ENCODE measurements around the gene MAP3K20.
A peak's percentile ranks its signal among the peaks of the same experiment; 100 is the strongest.
"Not testable (repeated sequence)": the region's sequence is repeated elsewhere in the genome, so short reads cannot be mapped to it uniquely, and the experiment has no call there.

Gene MAP3K20

DNA sequence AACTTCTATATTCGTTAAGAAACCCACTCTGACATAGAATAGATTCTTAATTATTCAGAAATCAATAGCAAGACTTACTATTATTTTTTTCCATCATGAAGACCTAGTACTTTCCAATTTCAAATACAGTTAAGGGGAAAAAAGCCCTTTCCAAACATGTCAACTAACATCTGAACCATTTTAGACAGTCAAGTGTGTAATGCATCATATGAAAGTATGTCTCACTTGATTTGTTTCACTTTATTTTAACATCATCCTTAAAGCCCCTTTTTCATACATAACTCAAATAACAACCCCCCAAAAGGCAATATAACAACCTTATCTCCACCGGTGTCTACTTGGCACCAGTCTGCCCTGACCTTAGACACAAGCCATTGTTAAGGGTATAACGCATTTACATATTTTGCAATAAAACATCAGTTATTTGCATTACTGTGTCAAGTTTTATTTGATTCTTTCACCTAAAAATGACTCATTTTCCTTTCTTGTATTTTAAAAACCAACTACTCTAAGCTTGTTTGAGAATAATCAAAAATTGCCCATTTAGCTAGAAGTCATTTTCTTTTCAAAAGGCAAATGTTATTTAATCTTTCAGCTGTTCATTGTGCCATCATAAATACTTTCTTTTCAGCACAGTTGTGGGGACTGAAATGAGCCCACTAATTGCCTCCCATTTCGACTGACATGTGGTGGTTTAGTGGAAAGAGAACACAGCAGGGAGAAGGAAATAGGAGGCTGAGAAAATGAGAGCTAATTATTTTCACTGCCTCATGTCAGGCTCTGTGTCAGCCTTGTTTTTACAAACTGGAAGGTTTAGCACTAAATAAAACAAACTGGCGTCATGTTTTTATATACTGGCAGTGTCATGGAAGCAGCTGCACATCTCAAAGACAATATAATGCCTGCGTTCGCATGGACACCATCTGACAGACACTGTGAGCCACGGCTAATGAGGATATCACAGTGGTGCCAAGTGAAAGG, 174.3 kb downstream of the MAP3K20 start:
- H3K4me3 ChIP-seq = no peak overlapping the region
- peaks cover 0 to 75% (median 0%) of the 10 kb centered on the region in 11 experiments; a peak in 11 of 22 replicates for H3K36me3 ChIP-seq
- no peak overlapping the region for H3K4me2 ChIP-seq
- no peaks in the 10 kb centered on the region for H3K27me3 ChIP-seq
- no peak overlapping the region for H3K9ac ChIP-seq
- no peaks in the 10 kb centered on the region for H3K4me1 ChIP-seq
- no peaks in the 10 kb centered on the region for H3K9me3 ChIP-seq (replicated peaks in 1 of 11)
- no peaks in the 10 kb centered on the region for H4K20me1 ChIP-seq
- no peak for TF ChIP-seq Cebpa-rat (IDR thresholded peaks at IDR 0.05)
- no peak overlapping the region for H3K27ac ChIP-seq

DNA sequence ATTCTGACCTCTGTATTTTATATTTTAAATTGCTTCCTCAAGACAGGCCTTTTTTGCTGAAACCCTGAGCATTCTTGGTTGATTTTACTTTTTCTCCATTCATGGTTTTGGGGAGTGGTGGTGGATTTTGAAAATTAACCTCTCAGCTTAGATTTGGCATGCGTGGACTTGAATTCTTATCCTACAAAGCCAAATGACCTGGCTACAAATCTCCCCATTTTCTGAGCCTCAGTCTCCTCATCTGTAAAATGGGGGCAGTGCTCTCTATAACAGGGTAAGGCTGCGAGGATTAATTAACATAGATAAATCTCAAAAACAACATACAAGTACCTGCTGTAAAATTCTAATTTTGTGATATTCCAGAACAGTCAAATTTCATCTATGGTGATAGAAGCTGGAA, 175.6 kb downstream of the MAP3K20 start:
- H3K9me3 ChIP-seq (replicated peaks in 1 of 11) = no peaks in the 10 kb centered on the region
- no peaks in the 10 kb centered on the region for H4K20me1 ChIP-seq
- no peak overlapping the region for H3K9ac ChIP-seq
- no peak overlapping the region for H3K4me3 ChIP-seq
- no peak overlapping the region for H3K4me2 ChIP-seq
- peaks cover 0 to 66% (median 0%) of the 10 kb centered on the region in 11 experiments; a peak in 11 of 22 replicates for H3K36me3 ChIP-seq
- H3K27me3 ChIP-seq = no peaks in the 10 kb centered on the region
- H3K27ac ChIP-seq = no peak overlapping the region
- TF ChIP-seq Cebpa-rat (IDR thresholded peaks at IDR 0.05) = no peak
- H3K4me1 ChIP-seq = no peaks in the 10 kb centered on the region

DNA sequence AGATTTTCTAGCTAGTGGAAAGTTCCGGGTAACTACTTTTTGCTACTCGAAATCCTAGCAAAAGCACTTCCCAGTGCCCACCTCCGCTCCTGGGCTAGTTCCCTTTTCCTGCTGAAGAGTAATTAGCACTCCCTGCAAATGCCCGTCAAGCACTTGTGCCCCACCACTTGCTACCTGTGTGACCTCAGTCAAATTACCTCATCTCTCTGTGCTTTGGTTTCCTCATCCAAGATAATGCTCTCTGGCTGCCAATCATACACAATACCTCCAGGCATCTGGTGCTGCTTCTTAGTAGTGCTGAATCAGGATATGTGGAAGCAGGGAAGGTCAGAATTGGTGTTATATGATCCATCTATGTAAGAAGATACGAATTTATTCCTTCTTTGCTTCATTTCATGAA, 176.9 kb downstream of the MAP3K20 start:
- Histone ChIP-seq H3K4me2 (no peak overlapping the region), H3K4me1 (no peaks in the 10 kb centered on the region), H4K20me1 (no peaks in the 10 kb centered on the region), H3K36me3 (peaks cover 0 to 66% (median 0%) of the 10 kb centered on the region in 11 experiments; a peak in 10 of 22 replicates), H3K9ac (no peak overlapping the region), H3K27me3 (no peaks in the 10 kb centered on the region), H3K4me3 (no peak overlapping the region), H3K27ac (no peak overlapping the region), H3K9me3 (replicated peaks in 1 of 11) (no peaks in the 10 kb centered on the region)
- no peak for TF ChIP-seq Cebpa-rat (IDR thresholded peaks at IDR 0.05)

DNA sequence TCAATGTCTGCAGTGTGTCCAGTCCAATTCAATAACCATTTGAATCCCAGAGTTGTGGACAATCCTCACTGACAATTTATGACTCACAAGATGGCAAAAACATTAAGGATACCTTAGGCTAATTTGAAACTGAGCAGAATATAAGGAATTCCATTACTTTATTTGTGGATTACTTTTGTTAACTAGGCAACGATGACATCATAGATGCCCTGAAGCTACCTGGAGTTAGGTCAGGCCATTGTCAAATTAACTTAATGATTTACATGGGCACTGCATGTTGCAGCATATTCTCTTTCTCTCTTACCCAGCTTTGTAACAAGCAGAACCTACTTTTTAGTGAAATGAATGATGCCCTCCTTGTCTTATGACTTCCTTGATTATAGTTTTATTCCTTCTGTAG, 179.0 kb downstream of the MAP3K20 start:
- Histone ChIP-seq H3K27ac (no peak overlapping the region), H3K4me1 (no peaks in the 10 kb centered on the region), H3K36me3 (peaks cover 7 to 71% (median 11%) of the 10 kb centered on the region in 11 experiments; a peak in 20 of 22 replicates), H3K4me3 (no peak overlapping the region), H3K9ac (no peak overlapping the region), H3K4me2 (no peak overlapping the region), H4K20me1 (no peaks in the 10 kb centered on the region), H3K9me3 (replicated peaks in 1 of 11) (no peaks in the 10 kb centered on the region), H3K27me3 (no peaks in the 10 kb centered on the region)
- TF ChIP-seq Cebpa-rat (IDR thresholded peaks at IDR 0.05) = no peak

DNA sequence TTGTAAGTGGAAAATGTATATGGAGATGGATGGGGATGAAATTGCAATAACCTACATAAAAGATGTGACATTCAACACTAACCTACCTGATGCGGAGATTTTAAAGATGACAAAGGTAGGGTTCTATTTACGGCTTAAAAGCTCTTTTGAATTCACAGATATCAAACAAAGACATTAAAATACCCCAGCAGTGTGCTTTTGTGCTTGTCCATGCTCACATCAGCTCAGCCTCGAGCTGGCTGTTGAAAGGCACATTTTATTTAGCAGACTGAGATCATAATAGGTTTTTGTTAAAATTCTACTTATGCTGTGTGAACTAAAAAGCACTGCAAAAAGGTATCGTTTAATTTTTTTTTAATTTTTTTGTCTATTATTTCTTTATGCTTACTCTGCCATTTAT, 183.1 kb downstream of the MAP3K20 start:
- Histone ChIP-seq H3K9me3 (replicated peaks in 1 of 11) (no peaks in the 10 kb centered on the region), H3K36me3 (peaks cover 4 to 63% (median 32%) of the 10 kb centered on the region in 11 experiments; a peak in 20 of 22 replicates), H3K9ac (no peak overlapping the region), H4K20me1 (no peaks in the 10 kb centered on the region), H3K27ac (no peak overlapping the region), H3K4me1 (peaks cover 0 to 24% (median 12%) of the 10 kb centered on the region in 10 experiments; a peak in 12 of 20 replicates), H3K4me3 (no peak overlapping the region), H3K27me3 (no peaks in the 10 kb centered on the region), H3K4me2 (no peak overlapping the region)
- TF ChIP-seq Cebpa-rat (IDR thresholded peaks at IDR 0.05) = no peak

DNA sequence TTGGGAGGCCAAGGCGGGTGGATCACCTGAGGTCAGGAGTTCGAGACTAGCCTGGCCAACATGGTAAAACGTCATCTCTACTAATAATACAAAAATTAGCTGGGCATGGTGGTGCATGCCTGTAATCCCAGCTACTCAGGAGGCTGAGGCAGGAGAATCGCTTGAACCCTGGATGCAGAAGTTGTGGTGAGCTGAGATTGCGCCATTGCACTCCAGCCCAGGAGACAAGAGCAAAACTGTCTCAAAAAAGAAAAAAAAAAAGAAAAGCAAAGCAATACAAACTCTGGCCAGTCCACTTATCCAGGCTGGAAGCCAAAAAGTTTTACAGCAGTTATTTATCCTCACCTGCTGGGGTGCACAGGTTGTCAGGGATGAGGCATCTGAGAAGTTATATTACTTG, 186.7 kb downstream of the MAP3K20 start:
- peaks cover 14 to 43% (median 30%) of the 10 kb centered on the region in 10 experiments for H3K4me1 ChIP-seq
- not testable (repeated sequence) for H3K9ac ChIP-seq; H3K9me3 ChIP-seq (replicated peaks in 1 of 11); H3K27me3 ChIP-seq; H3K4me3 ChIP-seq; H4K20me1 ChIP-seq
- peak overlapping the region in 8 of 11 experiments; percentile 1 to 39 (median 26); a peak in 8 of 22 replicates for H3K27ac ChIP-seq
- H3K36me3 ChIP-seq = peaks cover 7 to 78% (median 57%) of the 10 kb centered on the region in 11 experiments; a peak in 21 of 22 replicates
- H3K4me2 ChIP-seq = peak overlapping the region in 6 of 11 experiments; percentile 17 to 87 (median 64); a peak in 11 of 22 replicates

DNA sequence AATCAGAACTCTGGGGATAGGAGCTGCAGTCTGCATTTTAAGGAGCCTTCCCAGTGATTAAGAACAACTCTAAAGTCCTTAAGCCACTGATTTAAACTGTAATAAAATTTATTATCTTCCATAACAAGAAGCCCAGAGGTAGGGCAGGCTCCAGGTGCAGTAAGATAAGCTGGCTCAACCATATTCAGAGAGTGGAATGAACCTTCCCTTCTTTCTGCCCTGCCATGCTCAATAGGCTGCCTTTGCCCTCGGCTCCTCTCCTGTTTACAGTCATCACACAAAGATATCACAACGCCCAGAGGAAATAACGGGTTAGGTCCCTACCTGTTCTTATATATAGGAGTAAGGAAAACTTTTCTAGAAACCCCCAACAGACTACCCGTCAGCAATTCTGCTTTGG, 188.5 kb downstream of the MAP3K20 start:
- no peaks in the 10 kb centered on the region for H3K27me3 ChIP-seq
- H3K9me3 ChIP-seq (replicated peaks in 1 of 11) = no peaks in the 10 kb centered on the region
- peaks cover 14 to 43% (median 30%) of the 10 kb centered on the region in 10 experiments for H3K4me1 ChIP-seq
- H4K20me1 ChIP-seq = no peaks in the 10 kb centered on the region
- peak overlapping the region in 4 of 11 experiments; percentile 1 to 18 (median 8); a peak in 3 of 22 replicates for H3K9ac ChIP-seq
- peak overlapping the region; percentile 43 to 92 (median 75) for H3K4me2 ChIP-seq
- no peak for TF ChIP-seq Cebpa-rat (IDR thresholded peaks at IDR 0.05)
- peaks cover 11 to 75% (median 60%) of the 10 kb centered on the region in 11 experiments; a peak in 21 of 22 replicates for H3K36me3 ChIP-seq
- H3K4me3 ChIP-seq = peak overlapping the region in 1 of 10 experiments; percentile 43; a peak in 1 of 20 replicates
- H3K27ac ChIP-seq = peak overlapping the region; percentile 29 to 85 (median 75); a peak in 20 of 22 replicates

DNA sequence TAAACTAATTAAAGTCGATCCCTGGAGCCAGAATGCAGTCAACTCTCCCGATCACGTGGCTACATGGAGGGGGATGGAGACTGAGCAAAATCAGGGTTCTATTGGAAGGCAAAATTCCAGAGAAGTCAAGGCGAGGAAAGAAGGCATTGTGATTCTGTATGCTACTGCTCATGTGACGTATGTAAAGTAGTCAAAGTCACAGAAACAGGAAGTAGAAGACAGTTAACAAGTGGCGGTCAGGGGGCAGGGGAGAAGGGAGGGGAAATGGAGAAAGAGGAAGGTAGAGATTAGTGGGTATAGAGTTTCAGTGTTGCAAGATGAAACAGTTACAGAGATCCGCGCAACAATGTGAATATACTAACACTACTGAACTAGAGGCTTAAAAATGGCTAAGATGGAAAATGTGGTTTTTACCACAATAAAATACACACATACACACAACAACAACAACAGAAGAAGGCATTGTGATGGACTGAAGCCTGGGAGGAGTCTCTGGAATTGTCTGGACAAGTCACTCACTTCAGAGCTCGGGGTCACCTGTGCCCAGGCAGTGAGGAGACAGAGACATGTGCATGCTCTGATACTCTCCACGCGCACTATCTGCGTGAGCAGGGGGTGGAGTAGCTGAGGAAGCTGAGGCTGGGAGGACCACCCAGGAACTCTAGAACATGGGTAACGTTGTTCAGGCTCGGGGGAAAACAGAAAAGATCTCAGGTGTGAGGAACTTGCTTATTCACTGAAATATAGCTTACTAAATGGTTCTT, 189.1 kb downstream of the MAP3K20 start:
- Histone ChIP-seq H4K20me1 (no peaks in the 10 kb centered on the region), H3K27me3 (no peaks in the 10 kb centered on the region), H3K4me3 (peak overlapping the region in 3 of 10 experiments; percentile 1 to 43 (median 7); a peak in 4 of 20 replicates), H3K36me3 (peaks cover 11 to 69% (median 54%) of the 10 kb centered on the region in 11 experiments; a peak in 21 of 22 replicates), H3K4me1 (peaks cover 14 to 43% (median 30%) of the 10 kb centered on the region in 10 experiments), H3K9me3 (replicated peaks in 1 of 11) (no peaks in the 10 kb centered on the region), H3K27ac (peak overlapping the region; percentile 64 to 85 (median 76); a peak in 21 of 22 replicates), H3K4me2 (peak overlapping the region; percentile 43 to 92 (median 75)), H3K9ac (peak overlapping the region in 10 of 11 experiments; percentile 23 to 63 (median 46); a peak in 13 of 22 replicates)
- TF ChIP-seq Cebpa-rat (IDR thresholded peaks at IDR 0.05) = peak in 3 of 11 experiments; percentile 38 to 40 (median 39); a peak in 2 of 22 replicates
